Neural progenitor cell (in vitro differentiated cells): Measurements from ENCODE around the gene PTTG1IP. TPM values are rescaled to one million over a fixed set of nuclear protein-coding genes. Genes with fewer than 3 reads are reported as not detected.

Experiments
- DNase-seq: peaks from one replicate; pipeline ENCODE4 v3.0.0-alpha.2; 2016; ENCODE audit warnings: low spot score
- H2AFZ ChIP-seq: fragments of 200-600 bp; sonication (generic); replicated peaks from 2 replicates; pipeline ENCODE4 v1.6.1; 2016; ENCODE audit warnings: antibody characterized with exemption
- H3F3A ChIP-seq: fragments of 200-600 bp; sonication (generic); 2 replicates; pipeline ENCODE4 v1.6.1; 2016; ENCODE audit warnings: antibody characterized with exemption, low read depth
- H3K27ac ChIP-seq: fragments of 200-600 bp; sonication (generic); 2 replicates; pipeline ENCODE4 v1.5.1; 2016; ENCODE audit warnings: mild to moderate bottlenecking
- H3K27me3 ChIP-seq: fragments of 200-600 bp; sonication (generic); 2 replicates; pipeline ENCODE4 v1.6.1; 2016; ENCODE audit warnings: mild to moderate bottlenecking, moderate library complexity
- H3K36me3 ChIP-seq: fragments of 200-600 bp; sonication (generic); 2 replicates; pipeline ENCODE4 v1.5.1; 2016
- H3K4me1 ChIP-seq: fragments of 200-600 bp; sonication (generic); 2 replicates; pipeline ENCODE4 v1.6.1; 2016; ENCODE audit warnings: mixed run types
- H3K4me2 ChIP-seq: fragments of 200-600 bp; sonication (generic); 2 replicates; pipeline ENCODE4 v1.6.1; 2016
- H3K4me3 ChIP-seq: fragments of 200-600 bp; sonication (generic); 2 replicates; pipeline ENCODE4 v1.5.1; 2016
- H3K79me2 ChIP-seq: fragments of 200-600 bp; sonication (generic); 2 replicates; pipeline ENCODE4 v1.6.1; 2016; ENCODE audit warnings: low read depth
- H3K9ac ChIP-seq: fragments of 200-600 bp; sonication (generic); 2 replicates; pipeline ENCODE4 v1.6.1; 2016
- H3K9me3 ChIP-seq: fragments of 200-600 bp; sonication (generic); 2 replicates; pipeline ENCODE4 v1.5.1; 2016; ENCODE audit warnings: low read depth
- H4K20me1 ChIP-seq: fragments of 200-600 bp; sonication (generic); 2 replicates; pipeline ENCODE4 v1.6.1; 2016; ENCODE audit warnings: low read depth
- H3K27ac Mint-ChIP-seq: 3 replicates; pipeline ENCODE4 v1.8.0; 2021; ENCODE audit warnings: mixed read lengths
- H3K27me3 Mint-ChIP-seq: 2 replicates; pipeline ENCODE4 v1.8.0; 2022; ENCODE audit warnings: low read depth, mild to moderate bottlenecking, inconsistent platforms, moderate library complexity, mixed read lengths; ENCODE audit not compliant: insufficient read depth
- H3K36me3 Mint-ChIP-seq: 3 replicates; pipeline ENCODE4 v1.8.0; 2021; ENCODE audit warnings: mixed read lengths
- H3K4me1 Mint-ChIP-seq: 3 replicates; pipeline ENCODE4 v1.8.0; 2021; ENCODE audit warnings: mixed read lengths
- H3K4me3 Mint-ChIP-seq: 3 replicates; pipeline ENCODE4 v1.8.0; 2021; ENCODE audit warnings: mild to moderate bottlenecking, moderate library complexity, mixed read lengths
- H3K9me3 Mint-ChIP-seq: 3 replicates; pipeline ENCODE4 v1.8.0; 2020; ENCODE audit warnings: mixed read lengths
- EZH2 ChIP-seq: fragments of 200-600 bp; sonication (generic); IDR thresholded peaks from 2 replicates; pipeline ENCODE4 v1.6.1; 2017; ENCODE audit warnings: antibody characterized with exemption, mild to moderate bottlenecking, moderate library complexity
- EZH2phosphoT487 ChIP-seq: fragments of 200-600 bp; sonication (generic); IDR thresholded peaks from 2 replicates; pipeline ENCODE4 v1.6.1; 2017; ENCODE audit warnings: antibody characterized with exemption
- total RNA-seq: library from RNA; depleted of rRNA; stranded (reverse); fragments of >200 nt; gene quantifications from 2 replicates; pipeline ENCODE4 v1.2.3, GENCODE V29; 2015; ENCODE audit warnings: low replicate concordance
- TF ChIP-seq, protein P1 (sequence below): fragments of 200-600 bp; sonication (generic); IDR thresholded peaks from 2 replicates; pipeline ENCODE4 v1.5.1; 2017; ENCODE audit warnings: antibody characterized with exemption, mild to moderate bottlenecking

Gene PTTG1IP
- total RNA-seq, 1 donor from 2014 or later: 162 TPM

DNA sequence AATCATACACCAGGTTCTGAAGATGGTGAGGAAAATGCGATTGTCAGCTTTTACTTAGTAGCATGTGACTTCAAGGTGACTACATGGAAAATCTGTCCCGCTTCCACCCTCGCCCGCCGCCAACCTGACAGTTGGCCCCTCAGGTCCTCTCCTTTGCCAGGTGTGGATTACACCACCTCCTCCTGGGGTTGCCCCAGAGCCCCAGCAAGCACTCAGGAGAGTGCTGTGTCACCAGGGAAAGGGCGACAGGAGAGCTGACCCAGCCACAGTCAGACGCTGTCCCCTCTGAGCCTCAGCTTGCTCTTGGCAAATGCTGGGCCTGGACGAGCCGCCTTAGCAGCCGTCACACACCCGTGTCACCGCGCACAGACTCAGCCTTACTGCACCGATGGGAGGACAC, 17.9 kb downstream of the PTTG1IP start:
- Mint-ChIP-seq H3K9me3 (no peaks in the 10 kb centered on the region), H3K36me3 (peaks cover 31% of the 10 kb centered on the region), H3K27me3 (no peaks in the 10 kb centered on the region), H3K27ac (no peak overlapping the region), H3K4me1 (no peaks in the 10 kb centered on the region), H3K4me3 (no peak overlapping the region)
- H3K27ac ChIP-seq: no peak overlapping the region
- peaks cover 72% of the 10 kb centered on the region for H4K20me1 ChIP-seq
- H3K9me3 ChIP-seq: no peaks in the 10 kb centered on the region
- H3K4me2 ChIP-seq: no peak overlapping the region
- no peak overlapping the region for H2AFZ ChIP-seq
- TF ChIP-seq EZH2phosphoT487 (no peak), EZH2 (no peak)
- TF ChIP-seq, protein P1, sequence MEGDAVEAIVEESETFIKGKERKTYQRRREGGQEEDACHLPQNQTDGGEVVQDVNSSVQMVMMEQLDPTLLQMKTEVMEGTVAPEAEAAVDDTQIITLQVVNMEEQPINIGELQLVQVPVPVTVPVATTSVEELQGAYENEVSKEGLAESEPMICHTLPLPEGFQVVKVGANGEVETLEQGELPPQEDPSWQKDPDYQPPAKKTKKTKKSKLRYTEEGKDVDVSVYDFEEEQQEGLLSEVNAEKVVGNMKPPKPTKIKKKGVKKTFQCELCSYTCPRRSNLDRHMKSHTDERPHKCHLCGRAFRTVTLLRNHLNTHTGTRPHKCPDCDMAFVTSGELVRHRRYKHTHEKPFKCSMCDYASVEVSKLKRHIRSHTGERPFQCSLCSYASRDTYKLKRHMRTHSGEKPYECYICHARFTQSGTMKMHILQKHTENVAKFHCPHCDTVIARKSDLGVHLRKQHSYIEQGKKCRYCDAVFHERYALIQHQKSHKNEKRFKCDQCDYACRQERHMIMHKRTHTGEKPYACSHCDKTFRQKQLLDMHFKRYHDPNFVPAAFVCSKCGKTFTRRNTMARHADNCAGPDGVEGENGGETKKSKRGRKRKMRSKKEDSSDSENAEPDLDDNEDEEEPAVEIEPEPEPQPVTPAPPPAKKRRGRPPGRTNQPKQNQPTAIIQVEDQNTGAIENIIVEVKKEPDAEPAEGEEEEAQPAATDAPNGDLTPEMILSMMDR: no peak
- no peaks in the 10 kb centered on the region for H3K4me1 ChIP-seq
- peaks cover 50% of the 10 kb centered on the region for H3K79me2 ChIP-seq
- H3K4me3 ChIP-seq: no peak overlapping the region
- H3K9ac ChIP-seq: no peak overlapping the region
- no peaks in the 10 kb centered on the region for H3K27me3 ChIP-seq
- H3K36me3 ChIP-seq: no peaks in the 10 kb centered on the region
- no peaks in the 10 kb centered on the region for H3F3A ChIP-seq
- DNase-seq: no peak

DNA sequence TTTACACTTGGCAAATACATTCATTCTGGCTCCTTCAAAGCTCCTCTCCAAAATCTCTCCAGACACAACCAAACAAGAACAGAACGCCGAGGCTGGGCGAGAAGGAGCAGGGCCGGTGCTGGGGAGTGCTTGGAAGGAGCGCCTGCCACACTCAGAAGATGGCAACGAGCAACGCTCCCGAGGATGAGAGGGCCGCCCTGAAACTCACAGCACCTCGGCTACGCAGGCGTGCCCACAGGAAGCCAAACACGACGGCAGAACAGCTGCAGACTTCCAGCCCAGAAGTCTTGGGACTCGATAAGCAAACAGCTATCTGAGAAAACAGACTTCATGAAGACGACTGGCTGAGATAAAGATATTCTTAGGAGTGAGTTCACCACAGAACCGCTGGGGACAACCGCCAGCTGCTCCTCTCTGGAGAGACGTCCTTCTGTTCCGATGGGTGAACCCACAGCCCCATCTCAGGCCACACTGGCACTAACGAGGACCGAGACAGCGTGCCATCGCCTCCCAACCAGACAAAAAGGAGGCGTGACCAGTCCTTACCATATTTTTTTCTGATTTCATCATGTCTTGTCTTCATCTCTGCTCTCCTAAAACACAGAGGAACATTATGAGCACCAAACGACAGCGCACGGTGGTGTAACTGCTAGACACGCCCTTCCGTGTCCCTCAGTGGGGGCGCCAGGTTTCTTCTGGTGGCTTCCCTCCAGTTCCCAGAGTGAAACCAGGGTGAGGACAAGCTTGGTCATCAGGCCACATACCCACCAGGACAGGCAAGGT, 18.6 kb downstream of the PTTG1IP start:
- Mint-ChIP-seq H3K27me3 (no peaks in the 10 kb centered on the region), H3K9me3 (no peaks in the 10 kb centered on the region), H3K27ac (no peak overlapping the region), H3K36me3 (peaks cover 29% of the 10 kb centered on the region), H3K4me1 (no peaks in the 10 kb centered on the region), H3K4me3 (no peak overlapping the region)
- DNase-seq: no peak
- Histone ChIP-seq H3K79me2 (peaks cover 44% of the 10 kb centered on the region), H3K36me3 (no peaks in the 10 kb centered on the region), H4K20me1 (peaks cover 64% of the 10 kb centered on the region), H3K27me3 (no peaks in the 10 kb centered on the region), H3K9me3 (no peaks in the 10 kb centered on the region), H3K9ac (no peak overlapping the region), H3F3A (no peaks in the 10 kb centered on the region), H3K4me1 (no peaks in the 10 kb centered on the region), H2AFZ (no peak overlapping the region), H3K27ac (no peak overlapping the region), H3K4me3 (no peak overlapping the region), H3K4me2 (no peak overlapping the region)
- TF ChIP-seq, protein P1: no peak
- TF ChIP-seq EZH2phosphoT487: no peak
- TF ChIP-seq EZH2: no peak

DNA sequence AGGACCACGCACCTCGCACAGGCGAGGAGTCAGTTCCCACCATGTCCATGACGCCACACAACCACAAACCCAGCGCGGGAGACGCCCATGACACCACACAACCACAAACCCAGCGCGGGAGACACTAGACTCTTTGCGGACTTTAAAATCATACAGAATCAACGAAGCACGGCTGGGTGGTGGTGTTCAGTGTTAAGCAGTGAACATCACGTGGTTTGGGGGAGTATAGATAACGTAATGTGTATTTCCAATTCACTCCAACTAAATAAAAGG, 19.2 kb downstream of the PTTG1IP start:
- H3K27ac ChIP-seq: no peak overlapping the region
- TF ChIP-seq EZH2: no peak
- TF ChIP-seq, protein P1: no peak
- no peak for TF ChIP-seq EZH2phosphoT487
- H3K4me3 Mint-ChIP-seq: no peak overlapping the region
- no peaks in the 10 kb centered on the region for H3K27me3 ChIP-seq
- no peaks in the 10 kb centered on the region for H3K4me1 Mint-ChIP-seq
- no peaks in the 10 kb centered on the region for H3K9me3 Mint-ChIP-seq
- H3F3A ChIP-seq: no peaks in the 10 kb centered on the region
- H3K4me2 ChIP-seq: no peak overlapping the region
- no peaks in the 10 kb centered on the region for H3K27me3 Mint-ChIP-seq
- DNase-seq: no peak
- no peaks in the 10 kb centered on the region for H3K9me3 ChIP-seq
- peaks cover 59% of the 10 kb centered on the region for H4K20me1 ChIP-seq
- H3K4me1 ChIP-seq: no peaks in the 10 kb centered on the region
- H3K9ac ChIP-seq: no peak overlapping the region
- H3K27ac Mint-ChIP-seq: no peak overlapping the region
- H3K79me2 ChIP-seq: peaks cover 38% of the 10 kb centered on the region
- no peaks in the 10 kb centered on the region for H3K36me3 ChIP-seq
- H3K36me3 Mint-ChIP-seq: peaks cover 32% of the 10 kb centered on the region
- H2AFZ ChIP-seq: no peak overlapping the region
- no peak overlapping the region for H3K4me3 ChIP-seq
